ENCODE measurements around the gene MRPS18C.

MRPS18C gene

DNA sequence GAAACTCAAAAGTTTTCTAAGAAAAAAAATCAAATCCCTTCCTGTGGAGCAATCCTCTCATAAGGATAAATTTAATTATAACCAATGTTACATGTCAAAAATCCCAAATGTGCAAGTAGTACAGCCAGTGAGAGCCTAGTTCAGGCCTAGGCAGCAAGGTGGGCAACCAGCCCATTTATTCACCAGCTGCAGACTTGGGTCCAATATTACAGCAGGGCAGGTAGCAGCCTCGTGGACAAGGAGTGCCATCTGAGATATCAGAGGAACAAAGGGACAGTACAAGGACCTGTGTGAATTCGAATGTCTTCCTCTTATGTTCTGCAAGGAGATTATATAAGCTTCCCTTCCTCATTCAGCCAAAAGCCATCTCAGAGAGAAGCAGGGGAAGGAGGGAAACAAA, 6.8 kb upstream of the MRPS18C start:
- Histone ChIP-seq H3K4me1 (ENCODE audit: control insufficient read depth in 1 of 2, insufficient read depth in 2 of 2, low read length in 2 of 2) (peaks cover 1 to 5% of the 10 kb centered on the region in 2 donors), H3K27ac (ENCODE audit: low read depth, low read length) (no peak overlapping the region), H3K9me3 (ENCODE audit: control insufficient read depth in 1 of 2, low read length in 2 of 2) (no peaks in the 10 kb centered on the region), H3K27me3 (ENCODE audit: control insufficient read depth in 1 of 2, insufficient read depth in 2 of 2, low read length in 2 of 2) (no peaks in the 10 kb centered on the region), H3K9ac (ENCODE audit: low read depth in 1 of 2, low read length in 2 of 2) (no peak overlapping the region), H3K4me3 (ENCODE audit: low read depth in 1 of 2, low read length in 2 of 2) (no peak overlapping the region), H3K36me3 (ENCODE audit: control insufficient read depth in 1 of 2, insufficient read depth in 2 of 2, low read length in 2 of 2) (peaks cover 0 to 26% of the 10 kb centered on the region in 2 donors)

- Histone ChIP-seq H3K4me3 (ENCODE audit: low read depth in 1 of 2, low read length in 2 of 2) (peak overlapping the region; percentile 79 to 98), H3K27ac (ENCODE audit: low read depth, low read length) (peak overlapping the region; percentile 92), H3K4me1 (ENCODE audit: control insufficient read depth in 1 of 2, insufficient read depth in 2 of 2, low read length in 2 of 2) (peaks cover 18 to 30% of the 10 kb centered on the region in 2 donors), H3K27me3 (ENCODE audit: control insufficient read depth in 1 of 2, insufficient read depth in 2 of 2, low read length in 2 of 2) (no peaks in the 10 kb centered on the region), H3K9me3 (ENCODE audit: control insufficient read depth in 1 of 2, low read length in 2 of 2) (no peaks in the 10 kb centered on the region), H3K36me3 (ENCODE audit: control insufficient read depth in 1 of 2, insufficient read depth in 2 of 2, low read length in 2 of 2) (peaks cover 3 to 24% of the 10 kb centered on the region in 2 donors), H3K9ac (ENCODE audit: low read depth in 1 of 2, low read length in 2 of 2) (peak overlapping the region; percentile 96 to 97)
Measured at GRCh38 chr4:83454686-83455085, 1.2 kb upstream of the MRPS18C start.

DNA sequence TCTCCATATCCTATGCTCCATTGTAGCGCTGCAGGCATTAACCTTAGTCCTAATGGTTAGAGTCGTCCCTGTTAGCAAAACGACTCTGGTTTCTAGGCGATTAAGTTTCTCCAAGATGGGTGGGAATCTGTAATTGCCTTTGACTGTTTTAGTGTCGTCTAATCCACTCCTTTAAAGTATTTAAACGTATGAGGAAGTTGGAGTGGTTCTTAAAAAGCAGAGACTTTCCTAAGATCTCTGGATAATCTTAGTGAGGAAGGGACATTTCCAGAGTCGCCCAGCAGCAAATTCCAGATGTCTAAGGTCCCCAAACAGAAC, 285 bp downstream of the MRPS18C start:
- Histone ChIP-seq H3K27me3 (ENCODE audit: control insufficient read depth in 1 of 2, insufficient read depth in 2 of 2, low read length in 2 of 2) (no peaks in the 10 kb centered on the region), H3K9ac (ENCODE audit: low read depth in 1 of 2, low read length in 2 of 2) (peak overlapping the region; percentile 96 to 97), H3K4me1 (ENCODE audit: control insufficient read depth in 1 of 2, insufficient read depth in 2 of 2, low read length in 2 of 2) (peaks cover 18 to 30% of the 10 kb centered on the region in 2 donors), H3K36me3 (ENCODE audit: control insufficient read depth in 1 of 2, insufficient read depth in 2 of 2, low read length in 2 of 2) (peaks cover 6 to 35% of the 10 kb centered on the region in 2 donors), H3K4me3 (ENCODE audit: low read depth in 1 of 2, low read length in 2 of 2) (peak overlapping the region; percentile 79 to 98), H3K27ac (ENCODE audit: low read depth, low read length) (peak overlapping the region; percentile 92), H3K9me3 (ENCODE audit: control insufficient read depth in 1 of 2, low read length in 2 of 2) (no peaks in the 10 kb centered on the region)

- no peaks in the 10 kb centered on the region for H3K27me3 ChIP-seq (ENCODE audit: control insufficient read depth in 1 of 2, insufficient read depth in 2 of 2, low read length in 2 of 2)
- no peak overlapping the region for H3K9ac ChIP-seq (ENCODE audit: low read depth in 1 of 2, low read length in 2 of 2)
- no peak overlapping the region for H3K27ac ChIP-seq (ENCODE audit: low read depth, low read length)
- H3K4me3 ChIP-seq (ENCODE audit: low read depth in 1 of 2, low read length in 2 of 2), result no peak overlapping the region
- H3K36me3 ChIP-seq (ENCODE audit: control insufficient read depth in 1 of 2, insufficient read depth in 2 of 2, low read length in 2 of 2), result peaks cover 0 to 20% of the 10 kb centered on the region in 2 donors
- no peaks in the 10 kb centered on the region for H3K4me1 ChIP-seq (ENCODE audit: control insufficient read depth in 1 of 2, insufficient read depth in 2 of 2, low read length in 2 of 2)
- H3K9me3 ChIP-seq (ENCODE audit: control insufficient read depth in 1 of 2, low read length in 2 of 2), result no peaks in the 10 kb centered on the region
Measured at GRCh38 chr4:83473423-83473822, 17.6 kb downstream of the MRPS18C start.

GRCh38 chr4:83473966-83474365, 18.1 kb downstream of the MRPS18C start:
- H3K9ac ChIP-seq (ENCODE audit: low read depth in 1 of 2, low read length in 2 of 2), result no peak overlapping the region
- H3K27me3 ChIP-seq (ENCODE audit: control insufficient read depth in 1 of 2, insufficient read depth in 2 of 2, low read length in 2 of 2), result no peaks in the 10 kb centered on the region
- no peaks in the 10 kb centered on the region for H3K4me1 ChIP-seq (ENCODE audit: control insufficient read depth in 1 of 2, insufficient read depth in 2 of 2, low read length in 2 of 2)
- H3K4me3 ChIP-seq (ENCODE audit: low read depth in 1 of 2, low read length in 2 of 2), result no peak overlapping the region
- H3K9me3 ChIP-seq (ENCODE audit: control insufficient read depth in 1 of 2, low read length in 2 of 2), result no peaks in the 10 kb centered on the region
- H3K36me3 ChIP-seq (ENCODE audit: control insufficient read depth in 1 of 2, insufficient read depth in 2 of 2, low read length in 2 of 2), result peaks cover 0 to 15% of the 10 kb centered on the region in 2 donors
- no peak overlapping the region for H3K27ac ChIP-seq (ENCODE audit: low read depth, low read length)

- no peaks in the 10 kb centered on the region for H3K9me3 ChIP-seq (ENCODE audit: control insufficient read depth in 1 of 2, low read length in 2 of 2)
- no peaks in the 10 kb centered on the region for H3K36me3 ChIP-seq (ENCODE audit: control insufficient read depth in 1 of 2, insufficient read depth in 2 of 2, low read length in 2 of 2)
- H3K27me3 ChIP-seq (ENCODE audit: control insufficient read depth in 1 of 2, insufficient read depth in 2 of 2, low read length in 2 of 2), result no peaks in the 10 kb centered on the region
- H3K4me1 ChIP-seq (ENCODE audit: control insufficient read depth in 1 of 2, insufficient read depth in 2 of 2, low read length in 2 of 2), result peaks cover 6 to 12% of the 10 kb centered on the region in 2 donors
- peak within 1 kb of the TSS; percentile 71 to 79 for H3K9ac ChIP-seq (ENCODE audit: low read depth in 1 of 2, low read length in 2 of 2)
- peak within 1 kb of the TSS; percentile 95 for H3K4me3 ChIP-seq (ENCODE audit: low read depth in 1 of 2, low read length in 2 of 2)
- H3K27ac ChIP-seq (ENCODE audit: low read depth, low read length), result peak within 1 kb of the TSS; percentile 85
Measured at GRCh38 chr4:83484500-83485461, 28.9 kb downstream of the MRPS18C start, which contains the start of gene ABRAXAS1. TSS of gene ABRAXAS1 (minus strand) at chr4:83485100. CDS start at chr4:83485072, 28 bp downstream.

DNA sequence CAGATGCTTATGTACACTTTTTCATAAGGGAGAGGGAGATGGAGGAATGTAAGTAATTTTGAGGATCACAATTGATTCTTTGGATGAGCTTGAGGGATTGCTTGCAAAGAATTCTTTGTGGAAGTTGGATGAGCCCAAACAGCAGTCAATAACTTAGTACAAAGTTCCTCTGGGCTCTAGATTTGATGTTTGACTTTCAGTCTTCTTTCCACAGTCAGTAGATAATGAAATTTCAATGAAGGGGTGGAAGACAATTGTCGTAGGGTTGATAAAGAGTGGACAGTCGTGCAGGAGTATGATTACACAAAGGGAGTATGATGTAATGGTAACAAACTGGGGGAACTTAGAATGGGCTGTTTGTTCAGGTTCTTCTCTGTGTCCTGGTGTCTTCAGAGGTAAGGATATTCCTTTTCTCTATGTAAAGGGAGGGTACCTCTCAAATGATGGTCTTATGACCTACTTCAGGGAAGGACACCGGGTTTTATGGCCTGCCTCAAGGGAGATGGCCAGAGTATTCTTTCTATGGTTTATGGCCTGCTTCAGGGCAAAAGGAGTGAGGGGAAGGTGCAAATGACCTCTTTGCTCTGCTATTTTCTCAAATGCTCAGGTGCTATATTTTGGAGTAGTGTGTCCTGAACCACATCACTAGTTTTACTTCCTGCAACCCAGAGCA, 30.7 kb downstream of the MRPS18C start:
- H3K9me3 ChIP-seq (ENCODE audit: control insufficient read depth in 1 of 2, low read length in 2 of 2), result no peaks in the 10 kb centered on the region
- no peak overlapping the region for H3K4me3 ChIP-seq (ENCODE audit: low read depth in 1 of 2, low read length in 2 of 2)
- H3K27me3 ChIP-seq (ENCODE audit: control insufficient read depth in 1 of 2, insufficient read depth in 2 of 2, low read length in 2 of 2), result no peaks in the 10 kb centered on the region
- H3K4me1 ChIP-seq (ENCODE audit: control insufficient read depth in 1 of 2, insufficient read depth in 2 of 2, low read length in 2 of 2), result peaks cover 6 to 12% of the 10 kb centered on the region in 2 donors
- H3K9ac ChIP-seq (ENCODE audit: low read depth in 1 of 2, low read length in 2 of 2), result no peak overlapping the region
- no peaks in the 10 kb centered on the region for H3K36me3 ChIP-seq (ENCODE audit: control insufficient read depth in 1 of 2, insufficient read depth in 2 of 2, low read length in 2 of 2)
- no peak overlapping the region for H3K27ac ChIP-seq (ENCODE audit: low read depth, low read length)

GRCh38 chr4:83489711-83490326, 34.0 kb downstream of the MRPS18C start:
- no peaks in the 10 kb centered on the region for H3K36me3 ChIP-seq (ENCODE audit: control insufficient read depth in 1 of 2, insufficient read depth in 2 of 2, low read length in 2 of 2)
- no peak overlapping the region for H3K27ac ChIP-seq (ENCODE audit: low read depth, low read length)
- H3K9ac ChIP-seq (ENCODE audit: low read depth in 1 of 2, low read length in 2 of 2), result no peak overlapping the region
- no peaks in the 10 kb centered on the region for H3K9me3 ChIP-seq (ENCODE audit: control insufficient read depth in 1 of 2, low read length in 2 of 2)
- no peaks in the 10 kb centered on the region for H3K27me3 ChIP-seq (ENCODE audit: control insufficient read depth in 1 of 2, insufficient read depth in 2 of 2, low read length in 2 of 2)
- H3K4me1 ChIP-seq (ENCODE audit: control insufficient read depth in 1 of 2, insufficient read depth in 2 of 2, low read length in 2 of 2), result peaks cover 4 to 6% of the 10 kb centered on the region in 2 donors
- H3K4me3 ChIP-seq (ENCODE audit: low read depth in 1 of 2, low read length in 2 of 2), result no peak overlapping the region

DNA sequence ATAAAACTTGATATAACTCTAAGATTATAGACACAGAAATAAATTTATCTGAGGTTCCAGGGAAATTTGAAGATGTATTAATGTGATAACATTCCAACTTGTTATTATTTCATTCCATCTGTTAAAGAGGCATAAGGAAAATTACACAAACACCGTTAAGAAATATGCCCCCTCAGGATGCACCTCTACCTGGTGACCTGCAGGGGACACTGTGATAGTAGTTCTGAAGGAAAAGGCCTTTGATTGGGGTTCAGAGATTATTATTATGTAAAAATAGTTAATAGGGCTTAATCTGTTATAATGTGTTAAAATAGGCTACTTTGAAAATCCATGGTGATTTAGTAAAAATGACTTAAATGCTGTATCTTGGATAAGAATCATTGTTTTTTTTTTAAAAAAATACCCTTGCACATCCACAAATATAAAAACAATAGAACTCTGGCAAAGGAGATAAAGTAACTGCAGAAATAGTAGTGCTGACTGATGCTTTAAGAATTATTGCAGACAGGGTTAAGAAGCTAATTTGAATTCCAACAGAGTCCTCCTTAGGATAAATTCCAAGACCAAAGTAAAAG, 35.1 kb downstream of the MRPS18C start:
- Histone ChIP-seq H3K27me3 (ENCODE audit: control insufficient read depth in 1 of 2, insufficient read depth in 2 of 2, low read length in 2 of 2) (no peaks in the 10 kb centered on the region), H3K4me1 (ENCODE audit: control insufficient read depth in 1 of 2, insufficient read depth in 2 of 2, low read length in 2 of 2) (no peaks in the 10 kb centered on the region), H3K4me3 (ENCODE audit: low read depth in 1 of 2, low read length in 2 of 2) (no peak overlapping the region), H3K9me3 (ENCODE audit: control insufficient read depth in 1 of 2, low read length in 2 of 2) (no peaks in the 10 kb centered on the region), H3K27ac (ENCODE audit: low read depth, low read length) (no peak overlapping the region), H3K36me3 (ENCODE audit: control insufficient read depth in 1 of 2, insufficient read depth in 2 of 2, low read length in 2 of 2) (no peaks in the 10 kb centered on the region), H3K9ac (ENCODE audit: low read depth in 1 of 2, low read length in 2 of 2) (no peak overlapping the region)
